HEK293 (cell line): ENCODE measurements around the gene SH3RF1.
A peak's percentile ranks its signal among the peaks of the same experiment; 100 is the strongest.

Experiments
- CTCF ChIA-PET: fragments of 350-600 bp; formaldehyde crosslinking; extraction: SDS; loops from one replicate; lab custom pipeline; 2021; ENCODE audit warnings: antibody characterized with exemption; lab: Yijun Ruan, JAX
- POLR2A ChIA-PET: fragments of 300-600 bp; formaldehyde crosslinking; extraction: SDS; loops from one replicate; lab custom pipeline; 2020; ENCODE audit warnings: antibody characterized with exemption, inconsistent platforms; lab: Yijun Ruan, JAX
- H3K27ac ChIP-seq: fragments of 200-500 bp; sonication (Bioruptor generic); 2 replicates; pipeline ENCODE4 v1.5.1; 2014; ENCODE audit warnings: low read depth, low read length, control low read depth, inconsistent platforms; ENCODE audit errors: extremely low read depth
- H3K36me3 ChIP-seq, 2 experiments: fragments of 200-500 bp in 1 of 2; sonication (Bioruptor generic) in 1 of 2; 1 replicate in 1 of 2; 2 replicates in 1 of 2; pipeline ENCODE4 v1.5.1; 2014 to 2017; ENCODE audit warnings: inconsistent platforms in 2 of 2, low read length in 2 of 2; ENCODE audit not compliant: control insufficient read depth in 2 of 2, insufficient read depth in 1 of 2
- H3K4me1 ChIP-seq: fragments of 200-500 bp; sonication (Bioruptor generic); 2 replicates; pipeline ENCODE4 v1.5.1; 2014; ENCODE audit warnings: mild to moderate bottlenecking, low read length, inconsistent platforms; ENCODE audit not compliant: control insufficient read depth, insufficient read depth
- H3K4me3 ChIP-seq: 2 replicates; pipeline ENCODE4 v1.5.1; 2011; ENCODE audit warnings: low read depth, mild to moderate bottlenecking, control low read depth, low read length, moderate library complexity
- H3K9me3 ChIP-seq: fragments of 200-500 bp; sonication (Bioruptor generic); 2 replicates; pipeline ENCODE4 v1.5.1; 2014; ENCODE audit warnings: low read depth, low read length, inconsistent platforms; ENCODE audit not compliant: control insufficient read depth, insufficient read depth
- ATF2 ChIP-seq: fragments of 450-650 bp; formaldehyde crosslinking; IDR thresholded peaks from 2 replicates; pipeline ENCODE4 v1.5.1; 2016; ENCODE audit warnings: missing biosample characterization, missing genetic modification characterization, low read depth
- BCL6B ChIP-seq: fragments of 450-650 bp; formaldehyde crosslinking; IDR thresholded peaks from 2 replicates; pipeline ENCODE4 v1.5.1; 2017; ENCODE audit warnings: missing biosample characterization, missing genetic modification characterization
- EGR2 ChIP-seq: fragments of 450-650 bp; formaldehyde crosslinking; IDR thresholded peaks from 2 replicates; pipeline ENCODE4 v1.5.1; 2016; ENCODE audit warnings: low read depth, missing biosample characterization, missing genetic modification characterization
- FEZF1 ChIP-seq: fragments of 450-650 bp; formaldehyde crosslinking; IDR thresholded peaks from 2 replicates; pipeline ENCODE4 v1.5.1; 2016; ENCODE audit warnings: missing biosample characterization, missing genetic modification characterization
- GLI4 ChIP-seq: fragments of 450-650 bp; formaldehyde crosslinking; IDR thresholded peaks from 2 replicates; pipeline ENCODE4 v1.5.1; 2016; ENCODE audit warnings: missing biosample characterization, missing genetic modification characterization
- MEIS1 ChIP-seq: sonication (generic); formaldehyde crosslinking; IDR thresholded peaks from 2 replicates; pipeline ENCODE4 v1.8.1; 2022; ENCODE audit warnings: missing genetic modification reagents, mild to moderate bottlenecking, borderline replicate concordance
- TSHZ1 ChIP-seq: fragments of 450-650 bp; formaldehyde crosslinking; IDR thresholded peaks from 2 replicates; pipeline ENCODE4 v1.5.1; 2016; ENCODE audit warnings: missing biosample characterization, missing genetic modification characterization, borderline replicate concordance
- ZBTB20 ChIP-seq: fragments of 450-650 bp; formaldehyde crosslinking; IDR thresholded peaks from 2 replicates; pipeline ENCODE4 v1.5.1; 2016; ENCODE audit warnings: missing biosample characterization, missing genetic modification characterization
- ZBTB7A ChIP-seq: fragments of 450-650 bp; formaldehyde crosslinking; IDR thresholded peaks from 2 replicates; pipeline ENCODE4 v1.5.1; 2016; ENCODE audit warnings: low read depth, missing biosample characterization, missing genetic modification characterization
- ZFP37 ChIP-seq: fragments of 450-650 bp; formaldehyde crosslinking; IDR thresholded peaks from 2 replicates; pipeline ENCODE4 v1.5.1; 2016; ENCODE audit warnings: missing biosample characterization, missing genetic modification characterization
- ZNF140 ChIP-seq: fragments of 450-650 bp; formaldehyde crosslinking; IDR thresholded peaks from 2 replicates; pipeline ENCODE4 v1.5.1; 2016; ENCODE audit warnings: missing biosample characterization, missing genetic modification characterization
- ZNF24 ChIP-seq: fragments of 450-650 bp; formaldehyde crosslinking; IDR thresholded peaks from 2 replicates; pipeline ENCODE4 v1.5.1; 2016; ENCODE audit warnings: missing biosample characterization, missing genetic modification characterization
- ZNF274 ChIP-seq, 2 experiments: fragments of 200-500 bp in 1 of 2; fragments of 450-650 bp in 1 of 2; sonication (Bioruptor generic) in 1 of 2; formaldehyde crosslinking in 1 of 2; IDR thresholded peaks; 2 replicates each; pipeline versions ENCODE4 v1.5.1 to v1.6.1; 2014 to 2016; ENCODE audit warnings: borderline replicate concordance in 1 of 2, inconsistent platforms in 1 of 2, low read length in 1 of 2, missing biosample characterization in 1 of 2, missing genetic modification characterization in 1 of 2
- ZNF335 ChIP-seq: fragments of 450-650 bp; formaldehyde crosslinking; conservative IDR thresholded peaks from 2 replicates; pipeline ENCODE4 v1.5.1; 2016; ENCODE audit warnings: missing biosample characterization, missing genetic modification characterization
- ZNF423 ChIP-seq: fragments of 450-650 bp; formaldehyde crosslinking; IDR thresholded peaks from 2 replicates; pipeline ENCODE4 v1.5.1; 2016; ENCODE audit warnings: missing biosample characterization, missing genetic modification characterization
- ZNF449 ChIP-seq: fragments of 450-650 bp; formaldehyde crosslinking; IDR thresholded peaks from 2 replicates; pipeline ENCODE4 v1.5.1; 2017; ENCODE audit warnings: missing biosample characterization, mild to moderate bottlenecking, missing genetic modification characterization, moderate library complexity
- ZNF544 ChIP-seq: fragments of 450-650 bp; formaldehyde crosslinking; IDR thresholded peaks from 2 replicates; pipeline ENCODE4 v1.5.0; 2017; ENCODE audit warnings: missing biosample characterization, missing genetic modification characterization
- ZNF555 ChIP-seq: fragments of 450-650 bp; formaldehyde crosslinking; conservative IDR thresholded peaks from 2 replicates; pipeline ENCODE4 v1.5.1; 2017; ENCODE audit warnings: missing biosample characterization, mild to moderate bottlenecking, missing genetic modification characterization, inconsistent platforms
- ZNF585B ChIP-seq: fragments of 450-650 bp; formaldehyde crosslinking; IDR thresholded peaks from 2 replicates; pipeline ENCODE4 v1.5.1; 2016; ENCODE audit warnings: missing biosample characterization, missing genetic modification characterization
- ZNF621 ChIP-seq: fragments of 450-650 bp; formaldehyde crosslinking; IDR thresholded peaks from 2 replicates; pipeline ENCODE4 v1.5.1; 2017; ENCODE audit warnings: missing biosample characterization, missing genetic modification characterization
- ZNF768 ChIP-seq: fragments of 450-650 bp; formaldehyde crosslinking; IDR thresholded peaks from 2 replicates; pipeline ENCODE4 v1.5.1; 2018; ENCODE audit warnings: missing biosample characterization, mild to moderate bottlenecking, missing genetic modification characterization
- ZNF776 ChIP-seq: fragments of 450-650 bp; formaldehyde crosslinking; IDR thresholded peaks from 2 replicates; pipeline ENCODE4 v1.5.0; 2017; ENCODE audit warnings: missing biosample characterization, missing genetic modification characterization, borderline replicate concordance
- ZNF830 ChIP-seq: fragments of 450-650 bp; IDR thresholded peaks from 2 replicates; pipeline ENCODE4 v1.5.0; 2018; ENCODE audit warnings: missing biosample characterization, missing genetic modification characterization, low read depth, mild to moderate bottlenecking, moderate library complexity
- ZSCAN5A ChIP-seq: fragments of 450-650 bp; formaldehyde crosslinking; IDR thresholded peaks from 2 replicates; pipeline ENCODE4 v1.5.1; 2016; ENCODE audit warnings: missing biosample characterization, missing genetic modification characterization

The SH3RF1 gene

GRCh38 chr4:169156392-169156791 is 114.4 kb downstream of the SH3RF1 start:
- POLR2A ChIA-PET = no interaction called here
- Histone ChIP-seq H3K27ac (no peak overlapping the region), H3K4me1 (peaks cover 5% of the 10 kb centered on the region), H3K9me3 (no peaks in the 10 kb centered on the region), H3K4me3 (no peak overlapping the region), H3K36me3 (peaks cover 0 to 7% of the 10 kb centered on the region in 2 experiments; a peak in 1 of 3 replicates)
- CTCF ChIA-PET = no interaction called here
- no peak for TF ChIP-seq ZNF544
- peak; percentile 53; the same call in 1 of the 2 replicates for TF ChIP-seq ATF2 (tag by site-specific recombination)

GRCh38 chr4:169154121-169154520 is 116.6 kb downstream of the SH3RF1 start:
- CTCF ChIA-PET = no interaction called here
- peaks cover 0 to 7% of the 10 kb centered on the region in 2 experiments; a peak in 1 of 3 replicates for H3K36me3 ChIP-seq

GRCh38 chr4:169153481-169154087 is 117.2 kb downstream of the SH3RF1 start:
- H3K36me3 ChIP-seq = peaks cover 0 to 7% of the 10 kb centered on the region in 2 experiments; a peak in 1 of 3 replicates
- H3K4me1 ChIP-seq = no peaks in the 10 kb centered on the region
- H3K9me3 ChIP-seq = no peaks in the 10 kb centered on the region
- CTCF ChIA-PET = interaction anchor here (0.6 kb wide), 1 partner anchor 559 kb away, joined by 7 read pairs; no protein-coding TSS in a partner anchor
- POLR2A ChIA-PET = no interaction called here
- H3K27ac ChIP-seq = no peak overlapping the region
- H3K4me3 ChIP-seq = no peak overlapping the region
- TF ChIP-seq BCL6B (no peak), ZNF555 (tag by site-specific recombination) (no peak), ZNF768 (tag by site-specific recombination) (no peak), ZBTB7A (tag by site-specific recombination) (no peak), ZNF776 (tag by site-specific recombination) (no peak), ZNF585B (tag by site-specific recombination) (no peak), ZSCAN5A (tag by site-specific recombination) (no peak), ZBTB20 (no peak), ZNF449 (tag by site-specific recombination) (no peak), EGR2 (tag by site-specific recombination) (no peak), ZNF335 (no peak)

More at GRCh38 chr4:169154121-169154520, 116.6 kb downstream of the SH3RF1 start:
- Histone ChIP-seq H3K4me3 (no peak overlapping the region), H3K4me1 (no peaks in the 10 kb centered on the region), H3K27ac (no peak overlapping the region)
- TF ChIP-seq ZFP37 (no peak), ZNF24 (tag by site-specific recombination) (no peak), TSHZ1 (tag by site-specific recombination) (no peak), ZNF585B (tag by site-specific recombination) (no peak), ZNF423 (no peak), ZNF621 (tag by site-specific recombination) (no peak), ZNF140 (tag by site-specific recombination) (no peak), MEIS1 (CRISPR knock-in tag) (no peak), ZNF830 (tag by site-specific recombination) (no peak), FEZF1 (tag by site-specific recombination) (no peak), GLI4 (no peak), ZNF274 (IDR thresholded peaks at IDR 0.05; ENCODE audit: low read length) (no peak), ZNF274 (tag by site-specific recombination; IDR thresholded peaks at IDR 0.05; ENCODE audit: borderline replicate concordance) (no peak)
- TF ChIP-seq, all 188 proteins: peak for 0
- POLR2A ChIA-PET = no interaction called here
- no peaks in the 10 kb centered on the region for H3K9me3 ChIP-seq
